SK-N-SH treated with all-trans-retinoic acid at 6 μM for 48 hours (cell line): ENCODE results near the gene CT55.
"Not testable (repeated sequence)": the region's sequence is repeated elsewhere in the genome, so short reads cannot be mapped to it uniquely, and the experiment has no call there.

ENCODE experiments used
- BACH2 ChIP-seq: fragments of 250-450 bp; sonication (Bioruptor Pico); IDR thresholded peaks from 2 replicates; pipeline ENCODE4 v1.9.0; 2021; ENCODE audit warnings: mild to moderate bottlenecking, borderline replicate concordance
- CREB5 ChIP-seq: fragments of 250-450 bp; sonication (Bioruptor Pico); IDR thresholded peaks from 2 replicates; pipeline ENCODE4 v1.5.1; 2020; ENCODE audit warnings: low read depth, mild to moderate bottlenecking, moderate library complexity
- CSDC2 ChIP-seq: fragments of 250-450 bp; sonication (Bioruptor Pico); IDR thresholded peaks from 2 replicates; pipeline ENCODE4 v1.5.0; 2020; ENCODE audit warnings: mild to moderate bottlenecking, moderate library complexity
- GLIS3 ChIP-seq: fragments of 250-450 bp; sonication (Bioruptor Pico); IDR thresholded peaks from 2 replicates; pipeline ENCODE4 v1.5.0; 2020; ENCODE audit warnings: mild to moderate bottlenecking, moderate library complexity
- ISL1 ChIP-seq: fragments of 250-450 bp; sonication (Bioruptor Pico); IDR thresholded peaks from 2 replicates; pipeline ENCODE4 v2.1.2; 2022; ENCODE audit warnings: mild to moderate bottlenecking, moderate library complexity
- PATZ1 ChIP-seq: fragments of 250-450 bp; sonication (Bioruptor Pico); IDR thresholded peaks from 2 replicates; pipeline ENCODE4 v1.8.0; 2020; ENCODE audit warnings: mild to moderate bottlenecking, moderate library complexity, borderline replicate concordance
- PPARA ChIP-seq: fragments of 250-450 bp; sonication (Bioruptor Pico); IDR thresholded peaks from 2 replicates; pipeline ENCODE4 v1.5.0; 2020; ENCODE audit warnings: mild to moderate bottlenecking, borderline replicate concordance
- SNAI2 ChIP-seq: fragments of 250-450 bp; sonication (Bioruptor Pico); IDR thresholded peaks from 2 replicates; pipeline ENCODE4 v1.5.0; 2020; ENCODE audit warnings: mild to moderate bottlenecking, moderate library complexity
- TCF4 ChIP-seq: fragments of 250-450 bp; sonication (Bioruptor Pico); IDR thresholded peaks from 2 replicates; pipeline ENCODE4 v1.8.0; 2021; ENCODE audit warnings: mild to moderate bottlenecking, moderate library complexity, borderline replicate concordance
- TOX ChIP-seq: fragments of 250-450 bp; sonication (Bioruptor Pico); IDR thresholded peaks from 2 replicates; pipeline ENCODE4 v1.8.0; 2021; ENCODE audit warnings: mild to moderate bottlenecking, moderate library complexity, borderline replicate concordance
- TSHZ2 ChIP-seq: fragments of 250-450 bp; sonication (Bioruptor Pico); IDR thresholded peaks from 2 replicates; pipeline ENCODE4 v1.5.0; 2020; ENCODE audit warnings: mild to moderate bottlenecking, moderate library complexity
- ZFP3 ChIP-seq: fragments of 250-450 bp; sonication (Bioruptor Pico); IDR thresholded peaks from 2 replicates; pipeline ENCODE4 v1.5.0; 2020; ENCODE audit warnings: mild to moderate bottlenecking, moderate library complexity
- ZNF565 ChIP-seq: fragments of 450-650 bp; formaldehyde crosslinking; conservative IDR thresholded peaks from 2 replicates; pipeline ENCODE4 v1.5.0; 2020; ENCODE audit warnings: low read depth, mild to moderate bottlenecking, moderate library complexity

GRCh38 chrX:135120056-135120576 is 51.1 kb downstream of the CT55 start, which contains the start of gene ETDB:
- not testable (repeated sequence) for TF ChIP-seq ZFP3 (CRISPR knock-in tag); PATZ1; CREB5 (CRISPR knock-in tag); PPARA (CRISPR knock-in tag); ISL1 (CRISPR knock-in tag); TOX (CRISPR knock-in tag); SNAI2 (CRISPR knock-in tag); GLIS3 (CRISPR knock-in tag); CSDC2; TSHZ2 (CRISPR knock-in tag); TCF4; ZNF565 (CRISPR knock-in tag); BACH2 (CRISPR knock-in tag)
